Activated naive CD4-positive, alpha-beta T cell treated with Interleukin-2 at 50 U/mL for 16 hours (primary cell): Measurements from ENCODE around the gene HSP90AB1.

Source experiments
- DNase-seq: peaks from one replicate; pipeline ENCODE4 v3.0.0-alpha.2; 2020

HSP90AB1 gene

GRCh38 chr6:44246663-44247337 is at the start of gene HSP90AB1:
Gene HSP90AB1, plus strand, starts transcription at chr6:44247101. Its CDS starts 1,529 bp downstream, at chr6:44248630.
- peak; percentile 98 for DNase-seq

- DNase-seq = no peak
Observed at GRCh38 chr6:44198684-44199083, 48.2 kb upstream of the HSP90AB1 start.

GRCh38 chr6:44199883-44200282 is 47.0 kb upstream of the HSP90AB1 start:
- no peak for DNase-seq

- no peak for DNase-seq
Observed at GRCh38 chr6:44201200-44201599, 45.7 kb upstream of the HSP90AB1 start.

GRCh38 chr6:44201638-44202303 is 45.1 kb upstream of the HSP90AB1 start:
- DNase-seq = no peak

- no peak for DNase-seq
Observed at GRCh38 chr6:44202332-44202971, 44.4 kb upstream of the HSP90AB1 start.

GRCh38 chr6:44202972-44203750 is 43.7 kb upstream of the HSP90AB1 start:
- DNase-seq = no peak

GRCh38 chr6:44203955-44204354 is 42.9 kb upstream of the HSP90AB1 start:
- no peak for DNase-seq

GRCh38 chr6:44207966-44208365 is 38.9 kb upstream of the HSP90AB1 start:
- no peak for DNase-seq

GRCh38 chr6:44211284-44211683 is 35.6 kb upstream of the HSP90AB1 start:
- no peak for DNase-seq

- DNase-seq = no peak
Observed at GRCh38 chr6:44214307-44214706, 32.6 kb upstream of the HSP90AB1 start.

- DNase-seq = no peak
Observed at GRCh38 chr6:44216677-44217331, 30.1 kb upstream of the HSP90AB1 start, which contains the start of gene MYMX. Gene MYMX, plus strand, starts transcription at chr6:44216926. Its CDS starts 546 bp downstream, at chr6:44217472.

- DNase-seq = no peak
Observed at GRCh38 chr6:44217332-44218143, 29.4 kb upstream of the HSP90AB1 start.

- peak; percentile 20 for DNase-seq
Observed at GRCh38 chr6:44219053-44219814, 27.7 kb upstream of the HSP90AB1 start.

- DNase-seq = no peak
Observed at GRCh38 chr6:44219815-44220784, 26.8 kb upstream of the HSP90AB1 start.

- no peak for DNase-seq
Observed at GRCh38 chr6:44220913-44221290, 26.0 kb upstream of the HSP90AB1 start.

GRCh38 chr6:44221291-44221960 is 25.5 kb upstream of the HSP90AB1 start:
- peak; percentile 76 for DNase-seq

- DNase-seq = no peak
Observed at GRCh38 chr6:44221961-44222335, 25.0 kb upstream of the HSP90AB1 start.
